Activated CD4-positive, alpha-beta T cell treated with anti-CD3 and anti-CD28 coated beads for 1 hour (primary cell): ENCODE data around the gene TENT4A.

Experiments used
- DNase-seq: peaks from one replicate; pipeline ENCODE4 v3.0.0-alpha.2; 2020

TENT4A gene

DNA sequence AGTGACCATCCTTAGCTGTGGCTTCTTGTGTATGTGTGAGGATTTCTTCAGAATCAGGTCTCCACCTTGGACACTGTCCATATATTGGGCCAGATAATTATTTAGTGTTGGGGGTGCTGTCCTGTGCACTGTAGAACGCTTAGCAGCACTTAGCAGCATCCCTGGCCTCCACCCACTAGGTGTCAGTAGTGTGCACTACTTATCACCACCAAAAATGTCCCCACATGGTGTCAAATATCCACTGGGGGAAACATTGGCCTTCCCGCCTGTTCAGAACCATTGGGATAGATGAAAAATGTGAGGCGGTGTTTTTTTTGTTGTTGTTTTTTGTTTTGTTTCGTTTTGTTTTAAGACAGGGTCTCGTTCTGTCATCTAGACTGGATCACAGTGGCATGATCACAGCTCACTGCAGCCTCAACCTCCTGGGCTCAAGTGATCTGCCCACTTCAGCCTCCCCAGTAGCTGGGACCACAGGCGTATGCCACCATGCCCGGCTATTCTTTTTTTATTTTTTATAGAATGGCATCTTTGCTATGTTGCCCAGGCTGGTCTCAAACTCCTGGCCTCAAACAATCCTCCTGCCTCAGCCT lies 67.7 kb downstream of the TENT4A start:
- no peak for DNase-seq

DNA sequence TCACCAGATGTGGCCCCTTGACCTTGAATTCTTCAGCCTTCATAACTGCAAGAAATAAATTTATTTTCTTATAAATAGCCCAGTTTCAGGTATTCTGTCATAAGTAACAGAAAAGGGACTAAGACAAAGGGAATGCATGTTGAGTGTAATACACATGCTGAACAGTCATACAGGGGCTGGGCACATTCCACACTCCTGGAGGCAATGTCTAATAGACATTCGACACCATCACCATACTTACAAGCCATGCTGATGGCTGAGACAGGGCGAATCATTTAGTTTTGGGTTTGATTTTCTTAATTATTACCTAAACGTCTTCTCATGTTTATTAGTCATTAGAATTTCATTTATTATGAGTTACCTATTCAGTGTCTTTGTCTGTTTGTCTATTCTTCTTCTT lies 68.5 kb downstream of the TENT4A start:
- DNase-seq, result no peak

- no peak for DNase-seq
Measured at GRCh38 chr5:6783787-6784186, 70.6 kb downstream of the TENT4A start.

GRCh38 chr5:6784481-6784880 lies 71.2 kb downstream of the TENT4A start:
- no peak for DNase-seq

DNA sequence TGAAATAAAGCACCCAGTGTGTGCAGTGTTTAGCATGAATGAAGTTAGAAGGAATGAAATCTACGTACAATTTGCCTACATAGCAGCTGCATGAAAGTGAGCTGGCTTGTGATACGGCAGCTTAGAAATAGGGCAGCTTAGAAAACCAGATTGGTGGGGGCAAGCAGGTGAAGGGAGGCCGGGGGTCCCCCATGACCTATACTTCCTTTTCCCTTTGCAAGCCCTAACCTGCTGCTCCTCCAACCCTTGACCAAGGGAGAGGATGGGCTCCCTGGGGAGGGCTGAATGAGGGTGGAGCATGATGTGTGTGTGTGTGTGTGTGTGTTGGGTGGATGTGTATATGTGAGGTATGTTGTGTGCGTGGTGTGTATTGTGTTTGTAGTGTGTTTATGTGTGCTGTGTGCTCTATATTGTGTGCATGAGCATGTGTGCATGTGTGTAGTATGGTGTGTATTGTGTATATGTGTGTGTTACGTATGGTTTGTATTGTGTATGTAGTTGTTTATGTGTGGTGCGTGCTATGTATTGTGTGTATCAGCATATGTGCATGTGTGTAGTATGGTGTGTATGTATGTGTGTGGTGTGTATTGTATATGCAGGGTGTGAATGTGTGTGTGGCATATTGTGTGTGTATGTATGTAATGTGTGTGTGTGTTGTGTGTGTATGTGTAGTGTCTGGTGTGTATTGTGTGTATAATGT lies 72.1 kb downstream of the TENT4A start:
- no peak for DNase-seq

DNA sequence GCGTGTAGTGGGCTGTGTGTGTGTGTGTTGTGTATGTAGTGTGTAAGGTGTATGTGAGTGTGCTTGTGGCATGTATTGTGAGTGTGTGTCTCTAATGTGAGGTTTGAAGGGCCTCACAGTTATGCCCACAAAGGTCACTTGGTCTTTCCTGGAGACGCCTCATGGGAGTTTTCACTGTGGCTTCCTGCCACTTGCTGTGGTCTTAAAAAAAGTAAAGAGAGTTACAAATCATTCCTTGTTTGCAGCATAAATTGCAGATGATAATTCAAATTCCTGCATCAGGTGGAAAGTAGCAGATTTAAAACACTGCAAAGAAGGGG lies 72.6 kb downstream of the TENT4A start:
- DNase-seq, result no peak

- DNase-seq, result no peak
Measured at GRCh38 chr5:6786786-6787495, 73.7 kb downstream of the TENT4A start.

- DNase-seq, result no peak
Measured at GRCh38 chr5:6787941-6788340, 74.7 kb downstream of the TENT4A start.

- DNase-seq, result no peak
Measured at GRCh38 chr5:6788439-6788838, 75.2 kb downstream of the TENT4A start.

DNA sequence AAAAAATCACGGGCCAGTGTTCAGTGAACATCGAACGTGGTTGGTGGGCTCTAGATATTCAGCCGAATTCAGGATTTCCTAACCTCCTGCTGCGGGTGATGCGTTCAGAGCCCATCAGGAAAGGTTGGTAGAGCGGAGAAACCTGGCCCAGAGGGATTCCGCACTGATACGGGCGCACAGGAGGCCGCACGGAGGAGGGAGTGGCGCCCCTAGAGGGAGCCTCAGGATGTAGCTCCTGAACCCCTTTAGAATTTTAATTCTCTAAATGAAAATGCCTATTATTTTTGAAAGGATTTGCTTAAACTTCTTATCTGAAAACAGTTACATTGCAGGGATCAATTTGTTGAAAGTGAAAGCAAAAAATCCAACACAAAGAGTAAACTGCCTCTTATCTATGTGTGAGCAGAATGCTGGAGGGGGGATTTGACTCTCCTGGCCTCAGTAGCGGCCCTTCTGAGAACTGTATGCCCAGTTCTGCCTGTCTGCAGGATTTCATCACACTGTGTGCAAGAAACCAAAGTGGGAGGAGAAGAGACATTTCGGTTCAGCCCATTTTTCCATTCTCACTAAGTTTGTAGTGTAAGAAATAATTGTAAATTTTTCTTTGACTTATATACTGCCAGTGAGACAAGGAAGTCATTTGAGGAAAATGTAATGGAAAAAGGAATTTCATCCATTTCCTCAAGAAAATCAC lies 75.9 kb downstream of the TENT4A start:
- DNase-seq, result no peak

GRCh38 chr5:6790346-6790865 lies 77.2 kb downstream of the TENT4A start:
- DNase-seq, result no peak

DNA sequence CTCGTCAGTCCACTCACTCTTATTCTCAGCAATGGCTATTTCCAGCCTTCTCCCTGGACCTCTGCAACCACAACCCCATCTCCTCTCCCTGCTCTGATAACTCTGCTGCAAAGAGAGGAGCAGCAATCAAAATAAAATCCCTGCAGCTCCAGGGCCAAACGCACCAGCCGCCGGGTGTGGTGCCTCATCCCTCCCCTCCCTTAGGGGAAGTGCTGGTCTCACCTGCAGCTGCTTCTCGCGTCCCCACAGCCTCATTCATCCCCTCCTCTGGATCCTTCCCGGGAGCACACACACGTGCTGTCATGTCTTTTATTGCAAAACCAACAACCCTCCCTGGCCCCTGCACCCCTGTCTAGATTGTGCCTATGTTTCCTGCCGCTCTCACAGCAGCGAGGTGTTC lies 77.8 kb downstream of the TENT4A start:
- DNase-seq, result no peak

GRCh38 chr5:6792376-6792775 lies 79.1 kb downstream of the TENT4A start:
- no peak for DNase-seq

GRCh38 chr5:6792911-6793471 lies 79.8 kb downstream of the TENT4A start:
- no peak for DNase-seq

GRCh38 chr5:6801236-6801635 lies 88.0 kb downstream of the TENT4A start:
- DNase-seq, result no peak

GRCh38 chr5:6803981-6804550 lies 90.8 kb downstream of the TENT4A start:
- DNase-seq, result no peak

- DNase-seq, result no peak
Measured at GRCh38 chr5:6804766-6805501, 91.7 kb downstream of the TENT4A start.

DNA sequence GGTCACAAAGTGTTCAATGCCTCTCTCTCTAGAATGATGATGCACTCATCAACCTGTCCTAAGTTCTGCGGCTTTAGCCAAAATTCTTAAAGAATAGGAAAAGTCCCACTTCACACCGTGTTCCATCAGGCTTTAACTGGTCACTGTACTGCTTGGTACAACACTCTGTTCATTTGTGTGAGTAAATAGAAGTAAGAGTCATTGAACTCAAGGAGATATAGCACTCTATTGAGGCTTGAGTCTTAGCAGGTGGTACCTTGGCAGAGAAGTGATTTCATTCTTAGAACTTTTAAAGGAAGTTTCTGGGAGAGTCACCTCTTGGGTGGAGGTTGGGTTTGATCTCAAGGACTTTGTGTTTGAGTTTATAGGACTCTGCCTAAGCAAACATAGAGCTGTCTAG lies 92.6 kb downstream of the TENT4A start:
- no peak for DNase-seq
